Activated T-helper 2 cell treated with anti-CD3 and anti-CD28 coated beads, Interferon-gamma antibody, Interleukin-2, Interleukin-4, amounts not matched to agents 10 μg/mL and 5 μg/mL and 100 μg/mL, durations not matched to agents 14 hours and 24 hours and 36 hours (primary cell): ENCODE data around the gene SASH1. TPM values are rescaled to one million over a fixed set of nuclear protein-coding genes. Genes with fewer than 3 reads are reported as not detected.
"Not testable (repeated sequence)": the region's sequence is repeated elsewhere in the genome, so short reads cannot be mapped to it uniquely, and the experiment has no call there.

Experiments
- DNase-seq: peaks from one replicate; pipeline ENCODE4 v3.0.0; 2021; ENCODE audit warnings: low spot score
- H3K27ac Mint-ChIP-seq: one replicate; pipeline ENCODE4 v1.8.0; 2021; ENCODE audit warnings: mixed read lengths
- H3K27me3 Mint-ChIP-seq: one replicate; pipeline ENCODE4 v1.8.0; 2021; ENCODE audit warnings: low read depth, mixed read lengths
- H3K36me3 Mint-ChIP-seq: one replicate; pipeline ENCODE4 v1.8.0; 2021; ENCODE audit warnings: low read depth, mixed read lengths
- H3K4me1 Mint-ChIP-seq: one replicate; pipeline ENCODE4 v1.8.0; 2021; ENCODE audit warnings: low read depth, mixed read lengths
- H3K4me3 Mint-ChIP-seq: one replicate; pipeline ENCODE4 v1.8.0; 2021; ENCODE audit warnings: low read depth, mild to moderate bottlenecking, moderate library complexity, mixed read lengths
- H3K9me3 Mint-ChIP-seq: one replicate; pipeline ENCODE4 v1.8.0; 2021; ENCODE audit warnings: mixed read lengths
- intact Hi-C: fragments of 100-400 bp; cut with micrococcal nuclease; formaldehyde crosslinking; loops from one replicate; pipeline ENCODE4 v1.15.1; 2023
- total RNA-seq: library from RNA; stranded (reverse); gene quantifications from 2 replicates; pipeline ENCODE4 v1.2.3, GENCODE V29; 2022

SASH1 gene
- total RNA-seq, 1 donor from 2014 or later = 0.52 TPM

DNA sequence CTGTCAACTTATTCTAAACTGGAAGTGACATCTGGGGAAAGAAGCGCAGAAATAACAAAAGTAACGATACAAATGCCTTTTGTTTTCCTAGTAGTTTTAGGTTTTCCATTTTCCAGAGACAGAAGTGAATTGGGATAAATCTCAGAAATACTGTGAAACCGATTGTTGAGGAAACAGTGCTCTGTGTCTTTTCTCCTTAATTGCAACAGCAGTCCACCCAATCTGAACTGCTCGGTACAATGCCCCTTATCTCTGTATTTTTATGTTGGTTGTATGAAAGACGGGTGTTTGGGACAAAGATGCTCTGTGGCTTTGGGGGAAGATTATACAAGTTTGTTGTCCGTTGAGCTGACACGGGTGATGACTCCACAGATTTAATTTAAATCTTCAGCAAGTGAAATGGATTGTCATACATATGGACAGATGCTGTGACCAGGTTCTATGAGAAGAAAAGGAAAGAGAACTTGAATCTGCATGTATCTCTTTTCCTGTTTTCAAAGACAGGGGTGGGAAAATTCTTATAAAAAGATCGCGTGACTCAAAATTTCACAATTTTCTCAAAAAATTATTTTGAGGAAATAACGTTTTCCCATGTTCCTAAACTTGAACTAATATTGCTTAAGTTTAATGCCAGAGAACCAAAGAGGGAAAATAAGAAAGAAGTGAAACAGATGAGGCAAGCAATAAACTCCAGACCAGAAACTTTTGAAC is 41.2 kb downstream of the SASH1 start:
- no peaks in the 10 kb centered on the region for H3K9me3 Mint-ChIP-seq

DNA sequence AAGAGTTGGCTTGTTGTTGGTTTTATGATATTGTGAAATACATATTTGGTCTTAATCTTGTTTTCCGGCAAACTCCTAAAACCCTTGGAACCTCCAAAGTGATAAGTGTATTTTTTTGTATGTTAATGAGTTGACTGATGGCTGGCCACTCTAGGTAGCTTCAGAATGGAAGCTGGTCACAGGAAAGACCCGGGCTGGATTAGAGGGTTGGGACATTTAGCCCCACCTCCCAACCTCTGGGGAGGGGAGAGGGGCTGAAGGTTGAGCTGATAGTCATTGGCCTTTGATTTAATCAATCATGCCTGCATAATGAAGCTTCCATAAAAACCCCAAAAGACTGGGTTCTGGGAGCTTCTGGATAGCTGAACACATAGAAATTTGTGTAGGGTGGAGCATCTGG is 42.7 kb downstream of the SASH1 start:
- DNase-seq = no peak
- Mint-ChIP-seq H3K9me3 (no peaks in the 10 kb centered on the region), H3K4me3 (no peak overlapping the region), H3K36me3 (no peaks in the 10 kb centered on the region), H3K27me3 (peaks cover 2% of the 10 kb centered on the region), H3K4me1 (no peaks in the 10 kb centered on the region), H3K27ac (no peak overlapping the region)
- intact Hi-C loops = no loop called here

More for the DNA sequence above, 41.2 kb downstream of the SASH1 start:
- Mint-ChIP-seq H3K27ac (no peak overlapping the region), H3K4me3 (no peak overlapping the region), H3K27me3 (peaks cover 3% of the 10 kb centered on the region), H3K4me1 (no peaks in the 10 kb centered on the region), H3K36me3 (no peaks in the 10 kb centered on the region)
- intact Hi-C loops = no loop called here
- DNase-seq = no peak

- H3K27me3 Mint-ChIP-seq = no peaks in the 10 kb centered on the region
- DNase-seq = no peak
- no peaks in the 10 kb centered on the region for H3K4me1 Mint-ChIP-seq
- H3K9me3 Mint-ChIP-seq = no peaks in the 10 kb centered on the region
- no peak overlapping the region for H3K27ac Mint-ChIP-seq
- intact Hi-C loops = no loop called here
- no peak overlapping the region for H3K4me3 Mint-ChIP-seq
- no peaks in the 10 kb centered on the region for H3K36me3 Mint-ChIP-seq
These were observed 45.9 kb downstream of the SASH1 start for GRCh38 chr6:148388521-148388920.

DNA sequence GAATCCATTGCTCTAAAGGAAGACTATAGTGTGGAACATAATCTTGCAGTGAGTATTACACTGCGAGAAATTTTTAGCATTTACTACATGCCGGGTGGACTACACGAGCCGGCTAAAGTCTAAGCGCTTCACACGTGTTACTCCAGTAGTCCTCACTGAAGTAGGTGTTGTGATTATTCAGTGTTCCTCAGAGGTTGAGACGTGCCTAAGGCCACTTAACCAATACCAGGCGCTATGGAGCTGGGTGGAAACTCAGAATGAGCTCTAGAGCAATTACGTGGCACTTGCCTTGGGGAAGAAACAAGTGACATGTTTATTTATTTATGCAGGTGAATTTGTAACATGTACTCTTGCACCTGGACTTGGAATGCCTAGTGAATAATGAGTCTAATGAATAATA is 46.4 kb downstream of the SASH1 start:
- no peak for DNase-seq
- no peaks in the 10 kb centered on the region for H3K4me1 Mint-ChIP-seq
- H3K27me3 Mint-ChIP-seq = no peaks in the 10 kb centered on the region
- no peak overlapping the region for H3K4me3 Mint-ChIP-seq
- H3K9me3 Mint-ChIP-seq = no peaks in the 10 kb centered on the region
- no peak overlapping the region for H3K27ac Mint-ChIP-seq
- intact Hi-C loops = no loop called here
- H3K36me3 Mint-ChIP-seq = no peaks in the 10 kb centered on the region

DNA sequence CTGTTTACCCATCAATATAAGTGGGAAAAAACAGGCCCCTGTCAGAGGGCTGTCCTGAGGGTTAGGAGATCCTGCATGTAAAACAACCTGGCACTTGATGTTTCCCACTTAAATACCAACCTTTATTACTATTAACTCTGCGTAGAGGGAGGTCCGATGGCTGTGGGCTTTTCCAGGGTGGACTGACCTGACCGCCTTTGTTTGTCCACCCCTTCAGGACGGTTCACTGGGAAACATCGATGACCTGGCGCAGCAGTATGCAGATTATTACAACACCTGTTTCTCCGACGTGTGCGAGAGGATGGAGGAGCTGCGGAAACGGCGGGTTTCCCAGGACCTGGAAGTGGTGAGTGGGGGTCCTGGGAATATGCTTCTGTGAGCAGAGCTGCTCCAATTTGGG is 47.3 kb downstream of the SASH1 start:
- Mint-ChIP-seq H3K36me3 (no peaks in the 10 kb centered on the region), H3K4me1 (no peaks in the 10 kb centered on the region), H3K4me3 (no peak overlapping the region), H3K9me3 (no peaks in the 10 kb centered on the region), H3K27me3 (no peaks in the 10 kb centered on the region), H3K27ac (no peak overlapping the region)
- no peak for DNase-seq
- intact Hi-C loops = no loop called here

- H3K4me1 Mint-ChIP-seq, H3K4me3 Mint-ChIP-seq, DNase-seq, H3K27ac Mint-ChIP-seq, H3K9me3 Mint-ChIP-seq, H3K27me3 Mint-ChIP-seq, H3K36me3 Mint-ChIP-seq, intact Hi-C loops: not testable (repeated sequence)
These were observed 49.5 kb downstream of the SASH1 start for GRCh38 chr6:148392127-148392526.

DNA sequence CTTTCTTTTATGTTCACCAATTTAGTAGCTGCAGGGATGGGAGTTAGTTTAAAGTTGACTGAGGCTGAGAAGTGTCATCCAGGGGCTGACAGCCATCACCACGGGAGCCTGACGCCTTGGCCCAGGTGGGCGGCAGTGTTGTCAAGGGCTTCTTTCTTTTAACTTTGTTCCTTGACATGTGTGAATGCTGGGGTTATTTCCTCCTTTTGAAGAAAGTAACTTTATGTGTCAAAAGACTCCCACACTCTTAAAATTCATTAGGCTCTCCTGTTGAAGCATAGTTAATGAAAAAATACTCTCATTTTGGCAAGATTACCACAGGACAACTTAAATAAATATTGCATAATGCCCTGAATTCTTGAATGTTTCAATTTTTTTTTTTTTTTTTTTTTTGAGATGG is 50.0 kb downstream of the SASH1 start:
- DNase-seq = no peak
- Mint-ChIP-seq H3K9me3 (no peaks in the 10 kb centered on the region), H3K27ac (no peak overlapping the region), H3K4me1 (no peaks in the 10 kb centered on the region), H3K27me3 (no peaks in the 10 kb centered on the region), H3K4me3 (no peak overlapping the region), H3K36me3 (no peaks in the 10 kb centered on the region)
- intact Hi-C loops = no loop called here

- no peak for DNase-seq
- intact Hi-C loops = no loop called here
- Mint-ChIP-seq H3K4me3 (no peak overlapping the region), H3K4me1 (no peaks in the 10 kb centered on the region), H3K27me3 (no peaks in the 10 kb centered on the region), H3K9me3 (no peaks in the 10 kb centered on the region), H3K27ac (no peak overlapping the region), H3K36me3 (no peaks in the 10 kb centered on the region)
These were observed 53.0 kb downstream of the SASH1 start for GRCh38 chr6:148395583-148396101.

GRCh38 chr6:148396411-148396810 is 53.8 kb downstream of the SASH1 start:
- no peak for DNase-seq
- H3K4me1 Mint-ChIP-seq = no peaks in the 10 kb centered on the region
- H3K27me3 Mint-ChIP-seq = no peaks in the 10 kb centered on the region
- H3K9me3 Mint-ChIP-seq = no peaks in the 10 kb centered on the region
- H3K36me3 Mint-ChIP-seq = no peaks in the 10 kb centered on the region
- H3K27ac Mint-ChIP-seq = no peak overlapping the region
- no peak overlapping the region for H3K4me3 Mint-ChIP-seq
- intact Hi-C loops = no loop called here

- Mint-ChIP-seq H3K27me3 (peaks cover 1% of the 10 kb centered on the region), H3K9me3 (no peaks in the 10 kb centered on the region), H3K36me3 (no peaks in the 10 kb centered on the region), H3K27ac (no peak overlapping the region), H3K4me1 (no peaks in the 10 kb centered on the region), H3K4me3 (no peak overlapping the region)
- DNase-seq = no peak
- intact Hi-C loops = no loop called here
These were observed 54.3 kb downstream of the SASH1 start for GRCh38 chr6:148396926-148397325.

DNA sequence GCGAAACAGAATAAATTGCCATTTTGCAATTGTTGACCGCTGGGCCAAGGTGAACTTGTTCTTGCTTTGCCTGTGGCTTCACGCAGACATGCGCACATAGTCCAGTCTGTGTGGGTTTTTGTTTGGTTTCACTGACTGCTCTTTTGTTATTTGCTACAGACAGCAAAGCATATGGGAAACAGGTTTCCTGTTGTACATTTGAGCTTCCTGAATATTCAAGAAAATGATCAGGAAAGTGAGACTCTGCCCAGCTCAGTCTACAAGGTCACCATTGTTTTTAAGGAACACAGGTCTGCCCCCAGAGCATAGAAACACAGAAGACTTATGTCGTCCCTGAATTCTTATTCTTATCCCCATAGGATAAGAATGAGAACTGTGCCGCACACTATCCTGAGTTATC is 55.6 kb downstream of the SASH1 start:
- DNase-seq = no peak
- H3K9me3 Mint-ChIP-seq = no peaks in the 10 kb centered on the region
- H3K4me3 Mint-ChIP-seq = no peak overlapping the region
- H3K36me3 Mint-ChIP-seq = no peaks in the 10 kb centered on the region
- no peak overlapping the region for H3K27ac Mint-ChIP-seq
- no peaks in the 10 kb centered on the region for H3K4me1 Mint-ChIP-seq
- peaks cover 1% of the 10 kb centered on the region for H3K27me3 Mint-ChIP-seq
- intact Hi-C loops = no loop called here

DNA sequence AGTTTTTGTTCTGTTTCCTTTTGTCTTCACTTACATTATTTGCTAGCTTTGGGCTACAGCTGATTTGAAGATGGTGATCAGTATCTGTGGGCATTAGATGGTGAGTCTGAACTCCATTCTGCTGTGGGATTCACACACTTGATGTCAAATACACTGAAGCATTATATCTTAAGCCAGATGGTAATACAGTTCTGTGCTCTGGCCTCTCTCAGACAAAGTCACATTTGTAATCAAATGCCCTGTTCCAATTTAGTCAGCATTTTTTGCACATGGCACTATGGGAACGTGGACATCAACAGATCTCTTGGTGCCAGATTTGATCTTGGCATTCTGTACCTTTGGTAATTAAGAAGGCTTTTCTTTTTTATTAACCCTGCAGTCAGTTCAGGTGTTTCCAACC is 56.0 kb downstream of the SASH1 start:
- Mint-ChIP-seq H3K27ac (no peak overlapping the region), H3K4me1 (no peaks in the 10 kb centered on the region), H3K36me3 (no peaks in the 10 kb centered on the region), H3K4me3 (no peak overlapping the region), H3K9me3 (no peaks in the 10 kb centered on the region), H3K27me3 (peaks cover 1% of the 10 kb centered on the region)
- no peak for DNase-seq
- intact Hi-C loops = no loop called here

DNA sequence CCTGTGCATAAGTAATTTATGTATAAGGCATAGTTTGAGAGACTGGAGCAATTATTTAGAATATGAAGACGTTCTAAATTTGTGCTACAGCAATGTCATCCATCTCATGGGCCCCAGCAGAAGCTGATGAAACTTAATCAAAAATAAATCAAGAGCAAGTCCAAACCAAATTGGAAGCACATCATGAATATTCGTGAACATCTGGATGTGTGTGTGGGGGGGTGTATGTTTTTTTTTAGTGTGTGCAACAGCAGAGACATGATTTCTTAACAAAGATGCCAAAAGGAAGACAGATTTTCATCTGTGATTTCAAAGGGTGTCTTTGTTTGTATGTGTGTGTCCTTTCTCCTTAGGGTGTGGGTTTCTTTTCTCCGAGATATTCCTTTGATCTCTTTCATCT is 58.9 kb downstream of the SASH1 start:
- intact Hi-C loops = no loop called here
- Mint-ChIP-seq H3K9me3 (no peaks in the 10 kb centered on the region), H3K36me3 (no peaks in the 10 kb centered on the region), H3K27ac (no peak overlapping the region), H3K27me3 (peaks cover 7% of the 10 kb centered on the region), H3K4me1 (no peaks in the 10 kb centered on the region), H3K4me3 (no peak overlapping the region)
- no peak for DNase-seq
